Measurements from ENCODE around the gene REM1. TPM values are rescaled to one million over a fixed set of nuclear protein-coding genes. Genes with fewer than 3 reads are reported as not detected.

The REM1 gene
- total RNA-seq, 1 donor from 2014 or later = not detected

GRCh38 chr20:31472395-31473330, 2.4 kb upstream of the REM1 start:
- DNase-seq (ENCODE audit: low read depth) (no peak), FAIRE-seq (no peak)
- Histone ChIP-seq H3K79me2 (ENCODE audit: insufficient read depth, low read length) (no peaks in the 10 kb centered on the region), H3K36me3 (ENCODE audit: insufficient read depth, low read length) (no peaks in the 10 kb centered on the region), H2AFZ (ENCODE audit: low read depth, low read length) (no peak overlapping the region), H4K20me1 (ENCODE audit: insufficient read depth, low read length) (no peaks in the 10 kb centered on the region), H3K27ac (ENCODE audit: low read depth, low read length) (no peak overlapping the region), H3K4me2 (ENCODE audit: low read length) (no peak overlapping the region), H3K9ac (ENCODE audit: low read length) (no peak overlapping the region), H3K4me3 (ENCODE audit: insufficient read depth, low read depth, low read length) (no peak overlapping the region), H3K4me1 (ENCODE audit: insufficient read depth, low read length) (no peaks in the 10 kb centered on the region), H3K27me3 (ENCODE audit: insufficient read depth, low read length) (peaks cover 24% of the 10 kb centered on the region), H3K9me3 (ENCODE audit: insufficient read depth, low read depth, low read length) (no peaks in the 10 kb centered on the region)
- Mint-ChIP-seq H3K4me3 (ENCODE audit: unreplicated experiment) (no peak overlapping the region), H3K27me3 (ENCODE audit: low read depth, unreplicated experiment) (peaks cover 39% of the 10 kb centered on the region), H3K27ac (ENCODE audit: unreplicated experiment) (no peak overlapping the region), H3K4me1 (ENCODE audit: low read depth, unreplicated experiment) (no peaks in the 10 kb centered on the region), H3K9me3 (ENCODE audit: unreplicated experiment) (peaks cover 19% of the 10 kb centered on the region), H3K36me3 (ENCODE audit: low read depth, unreplicated experiment) (no peaks in the 10 kb centered on the region)
- no peak for TF ChIP-seq EZH2 (IDR thresholded peaks at IDR 0.05; ENCODE audit: insufficient read depth, low read length)
- TF ChIP-seq, protein P1, sequence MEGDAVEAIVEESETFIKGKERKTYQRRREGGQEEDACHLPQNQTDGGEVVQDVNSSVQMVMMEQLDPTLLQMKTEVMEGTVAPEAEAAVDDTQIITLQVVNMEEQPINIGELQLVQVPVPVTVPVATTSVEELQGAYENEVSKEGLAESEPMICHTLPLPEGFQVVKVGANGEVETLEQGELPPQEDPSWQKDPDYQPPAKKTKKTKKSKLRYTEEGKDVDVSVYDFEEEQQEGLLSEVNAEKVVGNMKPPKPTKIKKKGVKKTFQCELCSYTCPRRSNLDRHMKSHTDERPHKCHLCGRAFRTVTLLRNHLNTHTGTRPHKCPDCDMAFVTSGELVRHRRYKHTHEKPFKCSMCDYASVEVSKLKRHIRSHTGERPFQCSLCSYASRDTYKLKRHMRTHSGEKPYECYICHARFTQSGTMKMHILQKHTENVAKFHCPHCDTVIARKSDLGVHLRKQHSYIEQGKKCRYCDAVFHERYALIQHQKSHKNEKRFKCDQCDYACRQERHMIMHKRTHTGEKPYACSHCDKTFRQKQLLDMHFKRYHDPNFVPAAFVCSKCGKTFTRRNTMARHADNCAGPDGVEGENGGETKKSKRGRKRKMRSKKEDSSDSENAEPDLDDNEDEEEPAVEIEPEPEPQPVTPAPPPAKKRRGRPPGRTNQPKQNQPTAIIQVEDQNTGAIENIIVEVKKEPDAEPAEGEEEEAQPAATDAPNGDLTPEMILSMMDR (IDR thresholded peaks at IDR 0.05; ENCODE audit: insufficient read depth, low read depth, low read length) = no peak

GRCh38 chr20:31473331-31474096, 1.6 kb upstream of the REM1 start:
- Mint-ChIP-seq H3K27ac (ENCODE audit: unreplicated experiment) (no peak overlapping the region), H3K27me3 (ENCODE audit: low read depth, unreplicated experiment) (peaks cover 38% of the 10 kb centered on the region), H3K36me3 (ENCODE audit: low read depth, unreplicated experiment) (no peaks in the 10 kb centered on the region), H3K4me3 (ENCODE audit: unreplicated experiment) (no peak overlapping the region), H3K9me3 (ENCODE audit: unreplicated experiment) (peaks cover 16% of the 10 kb centered on the region), H3K4me1 (ENCODE audit: low read depth, unreplicated experiment) (no peaks in the 10 kb centered on the region)
- no peak overlapping the region for H3K27ac ChIP-seq (ENCODE audit: low read depth, low read length)
- DNase-seq (ENCODE audit: low read depth) = no peak
- FAIRE-seq = no peak
- no peak overlapping the region for H3K4me2 ChIP-seq (ENCODE audit: low read length)
- no peaks in the 10 kb centered on the region for H4K20me1 ChIP-seq (ENCODE audit: insufficient read depth, low read length)
- H3K9ac ChIP-seq (ENCODE audit: low read length) = no peak overlapping the region
- no peak for TF ChIP-seq EZH2 (IDR thresholded peaks at IDR 0.05; ENCODE audit: insufficient read depth, low read length)
- TF ChIP-seq, protein P1 (IDR thresholded peaks at IDR 0.05; ENCODE audit: insufficient read depth, low read depth, low read length) = no peak
- no peaks in the 10 kb centered on the region for H3K36me3 ChIP-seq (ENCODE audit: insufficient read depth, low read length)
- no peak overlapping the region for H3K4me3 ChIP-seq (ENCODE audit: insufficient read depth, low read depth, low read length)
- no peak overlapping the region for H2AFZ ChIP-seq (ENCODE audit: low read depth, low read length)
- no peaks in the 10 kb centered on the region for H3K9me3 ChIP-seq (ENCODE audit: insufficient read depth, low read depth, low read length)
- H3K4me1 ChIP-seq (ENCODE audit: insufficient read depth, low read length) = no peaks in the 10 kb centered on the region
- peaks cover 24% of the 10 kb centered on the region for H3K27me3 ChIP-seq (ENCODE audit: insufficient read depth, low read length)
- no peaks in the 10 kb centered on the region for H3K79me2 ChIP-seq (ENCODE audit: insufficient read depth, low read length)
